NCI-H82 (cell line): ENCODE measurements around the gene OR10H1.
"Not testable (repeated sequence)": the region's sequence is repeated elsewhere in the genome, so short reads cannot be mapped to it uniquely, and the experiment has no call there.

ENCODE experiments used
- DNase-seq: peaks from one replicate; lab custom pipeline; 2025; lab: John Stamatoyannopoulos, UW

The OR10H1 gene

GRCh38 chr19:15774159-15774558 is 41.3 kb downstream of the OR10H1 start:
- not testable (repeated sequence) for DNase-seq

GRCh38 chr19:15769586-15769985 is 45.9 kb downstream of the OR10H1 start:
- no peak for DNase-seq

DNA sequence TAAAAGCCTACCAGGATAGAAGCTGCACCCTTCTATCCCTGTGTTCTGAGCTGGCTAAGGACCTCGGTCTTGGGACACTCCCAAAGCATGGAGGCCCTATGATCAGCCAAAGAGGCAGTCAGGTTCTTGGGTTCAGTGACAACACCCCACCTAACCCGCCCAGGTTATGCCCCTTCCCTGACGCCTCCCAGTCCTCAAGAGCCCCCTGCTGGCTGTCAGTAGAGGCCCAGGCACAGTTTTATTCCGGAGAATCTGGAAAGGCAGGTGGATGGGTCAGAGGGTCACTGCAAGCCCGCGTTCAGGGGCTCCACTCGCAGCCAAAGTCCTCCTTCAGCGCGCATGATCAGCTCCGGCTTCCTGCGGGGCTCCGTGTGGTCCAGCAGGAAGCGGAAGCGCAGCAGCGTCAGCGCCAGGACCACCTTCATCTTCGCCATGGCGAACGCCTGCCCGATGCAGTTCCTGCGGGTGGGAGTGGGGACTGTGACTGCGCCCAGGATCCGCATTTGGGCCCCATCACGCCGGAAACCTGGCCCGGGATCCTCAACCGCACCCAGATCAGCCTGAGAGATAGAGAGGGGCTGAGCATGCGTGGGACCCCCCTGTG is 55.4 kb downstream of the OR10H1 start:
- peak; percentile 32 for DNase-seq

DNA sequence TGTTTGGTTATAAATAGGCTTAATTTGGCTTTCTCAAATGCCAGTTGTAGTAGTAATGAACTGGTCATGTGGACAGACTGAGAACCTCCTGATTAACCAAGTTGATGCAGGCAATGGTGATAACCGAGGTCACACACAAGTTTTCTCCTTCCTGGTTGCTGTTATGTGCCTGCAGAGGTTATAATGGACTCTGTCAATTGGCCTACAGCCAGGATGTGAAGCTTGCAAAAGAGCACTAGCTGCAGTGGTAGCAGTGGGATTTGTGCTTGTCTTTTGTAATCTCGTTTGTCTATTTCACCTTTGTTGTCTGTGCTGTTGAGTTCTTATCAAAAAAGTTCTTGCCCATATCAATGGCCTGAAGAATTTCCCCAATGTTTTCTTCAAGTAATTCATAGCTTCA is 57.1 kb downstream of the OR10H1 start:
- no peak for DNase-seq
